Gastroesophageal sphincter (tissue), 4 donors: ENCODE measurements around the gene DDX54. TPM values are rescaled to one million over a fixed set of nuclear protein-coding genes. Genes with fewer than 3 reads are reported as not detected.
"Not testable (repeated sequence)": the region's sequence is repeated elsewhere in the genome, so short reads cannot be mapped to it uniquely, and the experiment has no call there.

Source experiments
- ATAC-seq: fragments of 150-250 bp; one replicate; pipeline ENCODE4 v1.9.1; 2016; ENCODE audit warnings: mild to moderate bottlenecking, moderate library complexity
- H3K27ac ChIP-seq, 4 donors: fragments of 200-600 bp; sonication (generic) in 3 of 4; 1 replicate in 3 of 4; 2 replicates in 1 of 4; pipeline ENCODE4 v1.5.1; 2016 to 2019
- H3K27me3 ChIP-seq: fragments of 200-600 bp; sonication (generic); one replicate; pipeline ENCODE4 v1.5.1; 2019
- H3K36me3 ChIP-seq, 2 donors: fragments of 200-600 bp; sonication (generic); one replicate each; pipeline ENCODE4 v1.5.1; 2019; ENCODE audit warnings: control low read depth in 1 of 2
- H3K4me1 ChIP-seq, 3 donors: fragments of 200-600 bp; sonication (generic); 1 replicate in 2 of 3; 2 replicates in 1 of 3; pipeline ENCODE4 v1.5.1; 2016 to 2019; ENCODE audit warnings: control low read depth in 2 of 3
- H3K4me3 ChIP-seq, 2 donors: fragments of 200-600 bp; sonication (generic); one replicate each; pipeline ENCODE4 v1.5.1; 2019; ENCODE audit warnings: mild to moderate bottlenecking in 1 of 2, moderate library complexity in 1 of 2
- H3K9me3 ChIP-seq, 3 donors: fragments of 200-600 bp; sonication (generic); one replicate each; pipeline ENCODE4 v1.5.1; 2017 to 2019; ENCODE audit warnings: control low read depth in 2 of 3
- EP300 ChIP-seq: sonication (generic); formaldehyde crosslinking; IDR thresholded peaks from one replicate; pipeline ENCODE4 v1.6.1; 2017; ENCODE audit warnings: antibody characterized with exemption, mild to moderate bottlenecking
- POLR2A ChIP-seq, 2 donors: fragments of 450-650 bp; IDR thresholded peaks; one replicate each; pipeline ENCODE4 v1.6.1; 2017; ENCODE audit warnings: antibody characterized with exemption in 2 of 2, mild to moderate bottlenecking in 2 of 2, moderate library complexity in 1 of 2
- POLR2AphosphoS5 ChIP-seq: sonication (generic); formaldehyde crosslinking; IDR thresholded peaks from one replicate; pipeline ENCODE4 v1.6.1; 2017; ENCODE audit warnings: antibody characterized with exemption
- WGBS, 2 donors: methylation state at CpG; one replicate each; pipeline ENCODE4 v1.1.5; 2018; ENCODE audit warnings: low coverage in 1 of 2; 5-methylcytosine and 5-hydroxymethylcytosine counted together
- total RNA-seq, 4 donors: library from RNA; depleted of rRNA; stranded (reverse); fragments of >200 nt; gene quantifications; one replicate each; pipeline ENCODE4 v1.1.0, GENCODE V29; 2016
- TF ChIP-seq, protein P1 (sequence below), 4 experiments: fragments of 200-600 bp in 2 of 4; fragments of 450-650 bp in 2 of 4; sonication (generic) in 1 of 4; IDR thresholded peaks; one replicate each; pipeline ENCODE4 v1.5.1; 2017 to 2019; ENCODE audit warnings: antibody characterized with exemption in 4 of 4, mild to moderate bottlenecking in 2 of 4, moderate library complexity in 2 of 4

Gene DDX54
- total RNA-seq, 4 donors from 2014 or later: 38.0 to 60.4 (median 53.3) TPM

DNA sequence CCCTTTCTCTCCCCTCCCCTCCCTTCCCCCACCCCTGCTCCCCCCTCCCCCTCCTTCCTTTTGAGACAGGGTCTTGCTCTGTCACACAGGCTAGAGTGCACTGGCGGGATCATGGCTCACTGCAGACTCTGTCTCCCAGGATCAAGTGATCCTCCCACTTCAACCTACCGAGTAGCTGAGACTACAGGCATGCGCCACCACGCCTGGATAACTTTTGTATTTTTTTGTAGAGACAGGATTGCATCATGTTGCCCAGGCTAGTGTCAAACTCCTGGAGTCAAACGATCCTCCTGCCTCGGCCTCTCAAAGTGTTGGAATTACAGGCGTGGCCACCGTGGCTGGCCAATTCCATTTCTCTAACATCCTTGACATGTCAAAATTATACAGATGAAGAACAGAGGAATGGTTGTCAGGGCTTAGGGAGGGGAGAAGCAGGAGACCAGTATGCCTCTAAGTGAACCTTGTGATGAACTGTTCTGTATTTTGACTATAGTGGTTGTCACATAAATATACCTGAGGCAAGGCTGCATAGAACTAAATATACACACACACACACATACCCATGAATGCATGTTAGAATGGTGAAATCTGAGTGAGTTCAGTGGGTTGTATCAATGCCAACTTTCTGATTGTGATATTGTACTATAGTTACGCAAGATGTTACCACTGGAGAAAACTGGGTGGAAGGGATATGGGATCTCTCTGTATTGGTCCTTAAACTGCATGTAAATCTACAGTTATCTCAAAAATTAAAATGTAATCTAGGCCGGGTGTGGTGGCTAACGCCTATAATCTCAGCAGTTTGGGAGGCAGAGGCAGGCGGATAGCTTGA, 39.3 kb downstream of the DDX54 start:
- Histone ChIP-seq H3K27ac (no peak overlapping the region), H3K9me3 (peaks cover 0 to 10% (median 0%) of the 10 kb centered on the region in 3 donors), H3K27me3 (peaks cover 29% of the 10 kb centered on the region), H3K4me1 (peaks cover 0 to 13% (median 4%) of the 10 kb centered on the region in 3 donors), H3K36me3 (no peaks in the 10 kb centered on the region), H3K4me3 (no peak overlapping the region)
- TF ChIP-seq EP300: no peak
- WGBS, 2 donors: 86 to 89% methylated on average over 5 to 12 of the region's 12 CpGs
- ATAC-seq: no peak

DNA sequence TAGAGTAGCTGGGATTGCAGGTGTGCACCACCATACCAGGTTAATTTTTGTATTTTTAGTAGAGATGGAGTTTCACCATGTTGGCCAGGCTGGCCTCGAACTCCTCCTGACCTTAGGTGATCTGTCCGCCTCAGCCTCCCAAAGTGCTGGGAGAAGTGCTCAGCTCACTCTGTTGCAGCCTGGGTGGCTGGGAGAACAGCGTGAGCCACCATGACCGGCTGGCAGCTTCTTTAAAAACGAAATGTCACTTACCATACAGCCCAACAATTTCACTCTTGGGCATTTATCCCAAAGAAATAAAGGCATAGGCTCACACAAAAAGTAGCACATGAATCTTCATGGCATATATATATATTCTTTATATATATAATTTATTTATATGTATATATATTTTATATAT, 40.5 kb downstream of the DDX54 start:
- peaks cover 0 to 8% (median 4%) of the 10 kb centered on the region in 3 donors for H3K4me1 ChIP-seq
- peaks cover 20% of the 10 kb centered on the region for H3K27me3 ChIP-seq
- H3K36me3 ChIP-seq: no peaks in the 10 kb centered on the region
- H3K27ac ChIP-seq: no peak overlapping the region
- WGBS, 2 donors: 25 to 80% methylated on average over 1 to 2 of the region's 5 CpGs
- ATAC-seq: no peak
- H3K4me3 ChIP-seq: no peak overlapping the region
- H3K9me3 ChIP-seq: peaks cover 0 to 10% (median 0%) of the 10 kb centered on the region in 3 donors
- no peak for TF ChIP-seq POLR2AphosphoS5
- TF ChIP-seq POLR2A (IDR thresholded peaks at IDR 0.05): no peak
- no peak for TF ChIP-seq EP300
- TF ChIP-seq, protein P1, sequence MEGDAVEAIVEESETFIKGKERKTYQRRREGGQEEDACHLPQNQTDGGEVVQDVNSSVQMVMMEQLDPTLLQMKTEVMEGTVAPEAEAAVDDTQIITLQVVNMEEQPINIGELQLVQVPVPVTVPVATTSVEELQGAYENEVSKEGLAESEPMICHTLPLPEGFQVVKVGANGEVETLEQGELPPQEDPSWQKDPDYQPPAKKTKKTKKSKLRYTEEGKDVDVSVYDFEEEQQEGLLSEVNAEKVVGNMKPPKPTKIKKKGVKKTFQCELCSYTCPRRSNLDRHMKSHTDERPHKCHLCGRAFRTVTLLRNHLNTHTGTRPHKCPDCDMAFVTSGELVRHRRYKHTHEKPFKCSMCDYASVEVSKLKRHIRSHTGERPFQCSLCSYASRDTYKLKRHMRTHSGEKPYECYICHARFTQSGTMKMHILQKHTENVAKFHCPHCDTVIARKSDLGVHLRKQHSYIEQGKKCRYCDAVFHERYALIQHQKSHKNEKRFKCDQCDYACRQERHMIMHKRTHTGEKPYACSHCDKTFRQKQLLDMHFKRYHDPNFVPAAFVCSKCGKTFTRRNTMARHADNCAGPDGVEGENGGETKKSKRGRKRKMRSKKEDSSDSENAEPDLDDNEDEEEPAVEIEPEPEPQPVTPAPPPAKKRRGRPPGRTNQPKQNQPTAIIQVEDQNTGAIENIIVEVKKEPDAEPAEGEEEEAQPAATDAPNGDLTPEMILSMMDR (IDR thresholded peaks at IDR 0.05): no peak

DNA sequence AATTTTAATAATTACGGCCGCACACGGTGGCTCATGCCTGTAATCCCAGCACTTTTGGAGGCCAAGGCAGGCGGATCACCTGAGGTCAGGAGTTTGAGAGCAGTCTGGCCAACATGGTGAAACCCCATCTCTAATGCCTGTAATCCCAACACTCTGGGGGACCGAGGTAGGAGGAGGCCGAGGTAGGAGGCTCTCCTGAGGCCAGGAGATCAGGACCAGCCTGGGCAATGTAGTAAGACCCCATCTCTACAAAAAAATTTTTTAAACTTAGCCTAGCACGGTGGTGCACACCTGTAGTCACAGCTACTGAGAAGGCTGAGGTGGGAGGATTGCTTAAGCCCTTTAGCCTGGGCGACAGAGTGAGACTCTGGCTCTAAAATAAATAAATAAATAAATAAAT, 41.3 kb downstream of the DDX54 start:
- no peak overlapping the region for H3K4me3 ChIP-seq
- no peak for TF ChIP-seq POLR2AphosphoS5
- TF ChIP-seq, protein P1 (IDR thresholded peaks at IDR 0.05): no peak
- TF ChIP-seq EP300: no peak
- no peak for TF ChIP-seq POLR2A (IDR thresholded peaks at IDR 0.05)
- 80 to 84% methylated on average over 1 to 2 of the region's 8 CpGs for WGBS, 2 donors
- peaks cover 0 to 10% (median 0%) of the 10 kb centered on the region in 3 donors for H3K9me3 ChIP-seq
- peaks cover 20% of the 10 kb centered on the region for H3K27me3 ChIP-seq
- no peaks in the 10 kb centered on the region for H3K4me1 ChIP-seq
- H3K36me3 ChIP-seq: no peaks in the 10 kb centered on the region
- no peak overlapping the region for H3K27ac ChIP-seq
- ATAC-seq: no peak

DNA sequence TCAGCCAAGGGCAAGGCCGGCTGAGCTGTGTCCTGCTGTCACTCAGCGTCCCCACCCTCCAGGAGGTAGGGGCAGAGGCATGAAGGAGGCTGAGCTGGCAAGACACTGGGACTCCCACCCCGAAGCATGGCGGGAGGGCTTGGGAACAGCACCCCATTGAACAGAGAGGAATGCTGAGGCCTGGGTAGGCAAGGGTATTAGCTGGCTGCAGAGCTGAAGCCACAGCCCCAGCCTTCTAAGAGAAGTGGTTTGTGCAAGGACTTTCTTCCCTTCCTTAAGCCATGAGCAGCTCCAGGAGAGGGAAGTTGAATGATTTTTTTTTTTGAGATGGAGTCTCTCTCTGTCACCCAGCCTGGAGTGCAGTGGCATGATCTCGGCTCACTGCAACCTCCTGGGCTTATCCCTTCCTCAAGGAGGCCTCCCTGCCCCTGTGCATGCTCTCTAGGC, 42.4 kb downstream of the DDX54 start:
- no peaks in the 10 kb centered on the region for H3K4me1 ChIP-seq
- no peak overlapping the region for H3K4me3 ChIP-seq
- no peaks in the 10 kb centered on the region for H3K36me3 ChIP-seq
- peak; percentile 22 for ATAC-seq
- H3K9me3 ChIP-seq: peaks cover 0 to 10% (median 0%) of the 10 kb centered on the region in 3 donors
- TF ChIP-seq POLR2A (IDR thresholded peaks at IDR 0.05): no peak
- no peak for TF ChIP-seq POLR2AphosphoS5
- TF ChIP-seq, protein P1 (IDR thresholded peaks at IDR 0.05): no peak
- TF ChIP-seq EP300: no peak
- WGBS, 2 donors: 100% methylated on average over 2 of the region's 5 CpGs; no CpG with 5 or more reads in 1 of the 2 donors
- H3K27me3 ChIP-seq: peaks cover 24% of the 10 kb centered on the region
- no peak overlapping the region for H3K27ac ChIP-seq

DNA sequence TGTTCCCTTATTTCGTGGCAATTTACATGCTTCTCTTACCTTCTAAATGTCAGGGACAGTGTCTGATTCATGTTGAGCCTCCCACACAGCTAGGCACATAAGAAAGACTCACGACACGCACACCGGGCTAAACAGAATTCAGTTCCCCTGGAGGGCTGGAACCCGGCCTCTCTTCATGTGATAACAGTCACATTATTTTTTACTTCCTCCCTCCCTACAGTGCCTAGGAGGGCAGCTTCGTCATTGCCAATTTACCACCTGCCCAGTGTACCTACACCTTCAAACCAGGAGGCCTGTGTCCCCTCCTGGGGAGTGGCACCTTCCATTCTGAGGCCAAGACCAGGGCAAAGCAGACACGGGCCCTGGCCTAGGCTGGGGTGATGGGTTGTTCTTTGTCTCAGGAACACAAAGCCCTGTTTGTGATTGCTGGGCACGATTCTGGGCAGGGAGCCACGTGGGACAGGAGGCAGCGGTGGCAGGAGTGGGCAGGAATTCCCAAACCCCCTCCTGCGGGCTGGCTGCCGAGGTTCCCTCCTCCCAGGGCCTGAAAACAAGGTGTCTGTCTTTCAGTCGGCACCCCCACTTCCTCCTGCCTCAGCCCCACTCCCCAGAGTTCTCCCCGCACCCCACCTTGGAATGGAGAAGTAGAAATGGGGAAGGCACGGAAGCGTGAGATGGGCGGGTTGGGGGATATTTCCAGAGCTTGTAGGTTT, 42.9 kb downstream of the DDX54 start:
- Histone ChIP-seq H3K9me3 (peaks cover 0 to 10% (median 0%) of the 10 kb centered on the region in 3 donors), H3K4me1 (no peaks in the 10 kb centered on the region), H3K27ac (peak overlapping the region in 1 of 4 donors; percentile 24), H3K4me3 (no peak overlapping the region), H3K36me3 (no peaks in the 10 kb centered on the region), H3K27me3 (peaks cover 29% of the 10 kb centered on the region)
- TF ChIP-seq POLR2A (IDR thresholded peaks at IDR 0.05): no peak
- TF ChIP-seq EP300: no peak
- TF ChIP-seq, protein P1 (IDR thresholded peaks at IDR 0.05): no peak
- no peak for TF ChIP-seq POLR2AphosphoS5
- ATAC-seq: peak; percentile 53
- 33 to 68% methylated on average over 1 to 5 of the region's 17 CpGs for WGBS, 2 donors

DNA sequence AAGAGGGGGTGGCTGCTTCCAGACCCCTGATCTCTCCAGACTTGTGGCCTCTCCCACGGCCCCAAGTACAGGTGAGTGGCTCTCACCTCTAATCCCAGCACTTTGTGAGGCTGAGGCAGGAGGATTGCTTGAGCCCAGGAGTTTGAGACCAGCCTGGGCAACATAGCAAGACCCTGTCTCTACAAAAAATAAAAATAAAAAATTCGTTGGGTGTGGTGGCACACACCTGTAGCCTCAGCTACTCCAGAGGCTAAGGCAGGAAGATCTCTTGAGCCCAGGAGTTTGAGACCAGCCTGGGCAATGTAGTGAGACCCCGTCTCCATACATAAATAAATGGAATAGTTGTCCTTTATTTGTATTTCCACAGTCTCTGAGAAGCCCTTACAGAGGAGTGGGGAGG, 43.6 kb downstream of the DDX54 start:
- 67 to 86% methylated on average over 1 of the region's 3 CpGs for WGBS, 2 donors
- not testable (repeated sequence) for H3K9me3 ChIP-seq, H3K4me3 ChIP-seq, H3K36me3 ChIP-seq, H3K4me1 ChIP-seq, H3K27ac ChIP-seq, ATAC-seq
- peaks cover 36% of the 10 kb centered on the region for H3K27me3 ChIP-seq
